HEK293 (cell line): ENCODE results near the gene IFNG.

ENCODE experiments used
- CTCF ChIA-PET: fragments of 350-600 bp; formaldehyde crosslinking; extraction: SDS; loops from one replicate; lab custom pipeline; 2021; ENCODE audit warnings: antibody characterized with exemption; lab: Yijun Ruan, JAX
- POLR2A ChIA-PET: fragments of 300-600 bp; formaldehyde crosslinking; extraction: SDS; loops from one replicate; lab custom pipeline; 2020; ENCODE audit warnings: antibody characterized with exemption, inconsistent platforms; lab: Yijun Ruan, JAX
- H3K27ac ChIP-seq: fragments of 200-500 bp; sonication (Bioruptor generic); 2 replicates; pipeline ENCODE4 v1.5.1; 2014; ENCODE audit warnings: low read depth, low read length, control low read depth, inconsistent platforms; ENCODE audit errors: extremely low read depth
- H3K36me3 ChIP-seq, 2 experiments: fragments of 200-500 bp in 1 of 2; sonication (Bioruptor generic) in 1 of 2; 1 replicate in 1 of 2; 2 replicates in 1 of 2; pipeline ENCODE4 v1.5.1; 2014 to 2017; ENCODE audit warnings: inconsistent platforms in 2 of 2, low read length in 2 of 2; ENCODE audit not compliant: control insufficient read depth in 2 of 2, insufficient read depth in 1 of 2
- H3K4me1 ChIP-seq: fragments of 200-500 bp; sonication (Bioruptor generic); 2 replicates; pipeline ENCODE4 v1.5.1; 2014; ENCODE audit warnings: mild to moderate bottlenecking, low read length, inconsistent platforms; ENCODE audit not compliant: control insufficient read depth, insufficient read depth
- H3K4me3 ChIP-seq: 2 replicates; pipeline ENCODE4 v1.5.1; 2011; ENCODE audit warnings: low read depth, mild to moderate bottlenecking, control low read depth, low read length, moderate library complexity
- H3K9me3 ChIP-seq: fragments of 200-500 bp; sonication (Bioruptor generic); 2 replicates; pipeline ENCODE4 v1.5.1; 2014; ENCODE audit warnings: low read depth, low read length, inconsistent platforms; ENCODE audit not compliant: control insufficient read depth, insufficient read depth
- FEZF1 ChIP-seq: fragments of 450-650 bp; formaldehyde crosslinking; IDR thresholded peaks from 2 replicates; pipeline ENCODE4 v1.5.1; 2016; ENCODE audit warnings: missing biosample characterization, missing genetic modification characterization
- KLF16 ChIP-seq: fragments of 450-650 bp; formaldehyde crosslinking; IDR thresholded peaks from 2 replicates; pipeline ENCODE4 v1.5.1; 2017; ENCODE audit warnings: missing biosample characterization, missing genetic modification characterization
- PBX3 ChIP-seq: sonication (generic); formaldehyde crosslinking; IDR thresholded peaks from 2 replicates; pipeline ENCODE4 v1.8.1; 2022; ENCODE audit warnings: mild to moderate bottlenecking, moderate library complexity, missing genetic modification reagents
- ZNF174 ChIP-seq: fragments of 450-650 bp; formaldehyde crosslinking; IDR thresholded peaks from 2 replicates; pipeline ENCODE4 v1.5.0; 2017; ENCODE audit warnings: missing biosample characterization, mild to moderate bottlenecking, missing genetic modification characterization
- ZNF19 ChIP-seq: fragments of 450-650 bp; formaldehyde crosslinking; IDR thresholded peaks from 2 replicates; pipeline ENCODE4; 2016; ENCODE audit warnings: missing biosample characterization, missing genetic modification characterization, low read depth
- ZNF311 ChIP-seq: fragments of 450-650 bp; formaldehyde crosslinking; IDR thresholded peaks from 2 replicates; pipeline ENCODE4 v1.5.1; 2017; ENCODE audit warnings: missing biosample characterization, missing genetic modification characterization, borderline replicate concordance
- ZNF324 ChIP-seq: fragments of 450-650 bp; formaldehyde crosslinking; IDR thresholded peaks from 2 replicates; pipeline ENCODE4 v1.5.1; 2016; ENCODE audit warnings: missing biosample characterization, missing genetic modification characterization
- ZNF354C ChIP-seq: fragments of 450-650 bp; formaldehyde crosslinking; IDR thresholded peaks from 2 replicates; pipeline ENCODE4 v1.5.1; 2016; ENCODE audit warnings: missing biosample characterization, missing genetic modification characterization, low read depth, borderline replicate concordance
- ZNF398 ChIP-seq: fragments of 450-650 bp; formaldehyde crosslinking; IDR thresholded peaks from 2 replicates; pipeline ENCODE4 v1.5.1; 2017; ENCODE audit warnings: missing biosample characterization, missing genetic modification characterization
- ZNF548 ChIP-seq: fragments of 450-650 bp; formaldehyde crosslinking; IDR thresholded peaks from 2 replicates; pipeline ENCODE4 v1.5.1; 2016; ENCODE audit warnings: missing biosample characterization, missing genetic modification characterization
- ZNF580 ChIP-seq: fragments of 450-650 bp; formaldehyde crosslinking; IDR thresholded peaks from 2 replicates; pipeline ENCODE4 v1.5.1; 2016; ENCODE audit warnings: missing biosample characterization, missing genetic modification characterization
- ZNF645 ChIP-seq: fragments of 450-650 bp; formaldehyde crosslinking; IDR thresholded peaks from 2 replicates; pipeline ENCODE4; 2016; ENCODE audit warnings: missing biosample characterization, missing genetic modification characterization
- ZNF654 ChIP-seq: fragments of 450-650 bp; formaldehyde crosslinking; IDR thresholded peaks from 2 replicates; pipeline ENCODE4 v1.5.1; 2016; ENCODE audit warnings: low read depth, missing biosample characterization, missing genetic modification characterization
- ZNF785 ChIP-seq: fragments of 450-650 bp; formaldehyde crosslinking; IDR thresholded peaks from 2 replicates; pipeline ENCODE4 v1.5.1; 2016; ENCODE audit warnings: missing biosample characterization, missing genetic modification characterization
- ZSCAN18 ChIP-seq: fragments of 450-650 bp; formaldehyde crosslinking; IDR thresholded peaks from 2 replicates; pipeline ENCODE4 v1.5.1; 2016; ENCODE audit warnings: missing biosample characterization, missing genetic modification characterization
- TF ChIP-seq, protein P1 (sequence below): fragments of 450-650 bp; formaldehyde crosslinking; IDR thresholded peaks from 2 replicates; pipeline ENCODE4 v1.5.1; 2017; ENCODE audit warnings: missing biosample characterization, missing genetic modification characterization
- TF ChIP-seq, protein P2 (sequence below): fragments of 450-650 bp; formaldehyde crosslinking; IDR thresholded peaks from 2 replicates; pipeline ENCODE4 v1.5.1; 2016; ENCODE audit warnings: missing biosample characterization, missing genetic modification characterization
- TF ChIP-seq, protein P3 (sequence below): fragments of 450-650 bp; formaldehyde crosslinking; IDR thresholded peaks from 2 replicates; pipeline ENCODE4 v1.5.1; 2016; ENCODE audit warnings: missing biosample characterization, missing genetic modification characterization
- TF ChIP-seq, protein P4 (sequence below): fragments of 450-650 bp; formaldehyde crosslinking; IDR thresholded peaks from 2 replicates; pipeline ENCODE4 v1.5.1; 2016; ENCODE audit warnings: missing biosample characterization, missing genetic modification characterization
- TF ChIP-seq, protein P5 (sequence below): fragments of 450-650 bp; formaldehyde crosslinking; IDR thresholded peaks from 2 replicates; pipeline ENCODE4 v1.5.1; 2017; ENCODE audit warnings: missing biosample characterization, mild to moderate bottlenecking, missing genetic modification characterization, moderate library complexity

The IFNG gene

DNA sequence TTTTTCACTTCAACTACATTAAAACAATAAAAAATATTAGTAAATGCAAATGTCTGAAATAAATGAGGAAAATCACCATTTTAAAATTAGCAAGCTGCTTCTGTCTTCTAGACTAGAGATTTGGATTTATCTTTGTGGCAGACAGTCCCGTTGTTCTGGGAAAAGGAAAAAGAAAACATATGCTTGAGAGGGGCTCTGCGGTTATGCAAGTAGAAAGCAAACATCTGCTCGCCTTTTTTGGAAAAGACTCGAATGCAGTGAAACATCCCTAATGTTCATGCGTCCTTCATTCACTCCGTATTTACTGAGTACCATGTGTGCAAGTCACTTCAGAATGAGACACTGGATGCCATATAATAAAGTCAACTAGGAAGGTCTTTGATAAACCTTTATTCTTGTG is 44.9 kb downstream of the IFNG start (continued):
- TF ChIP-seq ZSCAN18 (tag by site-specific recombination): no peak
- TF ChIP-seq ZNF785: no peak
- TF ChIP-seq ZNF654 (tag by site-specific recombination): no peak
- TF ChIP-seq, protein P1, sequence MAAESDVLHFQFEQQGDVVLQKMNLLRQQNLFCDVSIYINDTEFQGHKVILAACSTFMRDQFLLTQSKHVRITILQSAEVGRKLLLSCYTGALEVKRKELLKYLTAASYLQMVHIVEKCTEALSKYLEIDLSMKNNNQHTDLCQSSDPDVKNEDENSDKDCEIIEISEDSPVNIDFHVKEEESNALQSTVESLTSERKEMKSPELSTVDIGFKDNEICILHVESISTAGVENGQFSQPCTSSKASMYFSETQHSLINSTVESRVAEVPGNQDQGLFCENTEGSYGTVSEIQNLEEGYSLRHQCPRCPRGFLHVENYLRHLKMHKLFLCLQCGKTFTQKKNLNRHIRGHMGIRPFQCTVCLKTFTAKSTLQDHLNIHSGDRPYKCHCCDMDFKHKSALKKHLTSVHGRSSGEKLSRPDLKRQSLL (tag by site-specific recombination): no peak
- TF ChIP-seq ZNF548 (tag by site-specific recombination): no peak
- no peak for TF ChIP-seq ZNF174 (tag by site-specific recombination)
- no peak for TF ChIP-seq ZNF311

DNA sequence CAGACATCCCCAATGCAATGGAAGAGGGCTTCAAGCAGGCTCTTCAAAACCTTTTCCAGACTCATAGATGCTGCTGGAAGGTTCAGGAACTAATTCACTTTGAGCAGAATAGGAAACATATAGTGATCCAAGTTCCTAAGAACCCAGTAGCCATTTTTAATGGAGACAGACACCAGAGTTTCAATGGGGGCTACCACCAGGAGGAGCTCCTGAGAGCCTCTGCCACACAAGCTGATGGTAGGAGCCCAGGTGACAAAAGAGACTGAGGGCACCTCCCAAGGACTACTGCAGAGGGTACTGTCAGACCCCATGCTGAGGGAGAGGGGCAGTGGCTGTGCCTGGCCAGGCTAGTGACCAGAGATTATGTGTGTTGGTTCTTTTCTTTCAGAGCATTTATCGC is 45.9 kb downstream of the IFNG start:
- H3K4me1 ChIP-seq: no peaks in the 10 kb centered on the region
- H3K36me3 ChIP-seq: no peaks in the 10 kb centered on the region
- POLR2A ChIA-PET: no interaction called here
- H3K4me3 ChIP-seq: no peak overlapping the region
- H3K27ac ChIP-seq: no peak overlapping the region
- CTCF ChIA-PET: interaction anchor here (0.7 to 1.7 kb wide), 14 partner anchors 9 to 206 kb away, joined by 3 to 10 read pairs (median 4); no protein-coding TSS in a partner anchor
- no peaks in the 10 kb centered on the region for H3K9me3 ChIP-seq
- TF ChIP-seq, protein P2, sequence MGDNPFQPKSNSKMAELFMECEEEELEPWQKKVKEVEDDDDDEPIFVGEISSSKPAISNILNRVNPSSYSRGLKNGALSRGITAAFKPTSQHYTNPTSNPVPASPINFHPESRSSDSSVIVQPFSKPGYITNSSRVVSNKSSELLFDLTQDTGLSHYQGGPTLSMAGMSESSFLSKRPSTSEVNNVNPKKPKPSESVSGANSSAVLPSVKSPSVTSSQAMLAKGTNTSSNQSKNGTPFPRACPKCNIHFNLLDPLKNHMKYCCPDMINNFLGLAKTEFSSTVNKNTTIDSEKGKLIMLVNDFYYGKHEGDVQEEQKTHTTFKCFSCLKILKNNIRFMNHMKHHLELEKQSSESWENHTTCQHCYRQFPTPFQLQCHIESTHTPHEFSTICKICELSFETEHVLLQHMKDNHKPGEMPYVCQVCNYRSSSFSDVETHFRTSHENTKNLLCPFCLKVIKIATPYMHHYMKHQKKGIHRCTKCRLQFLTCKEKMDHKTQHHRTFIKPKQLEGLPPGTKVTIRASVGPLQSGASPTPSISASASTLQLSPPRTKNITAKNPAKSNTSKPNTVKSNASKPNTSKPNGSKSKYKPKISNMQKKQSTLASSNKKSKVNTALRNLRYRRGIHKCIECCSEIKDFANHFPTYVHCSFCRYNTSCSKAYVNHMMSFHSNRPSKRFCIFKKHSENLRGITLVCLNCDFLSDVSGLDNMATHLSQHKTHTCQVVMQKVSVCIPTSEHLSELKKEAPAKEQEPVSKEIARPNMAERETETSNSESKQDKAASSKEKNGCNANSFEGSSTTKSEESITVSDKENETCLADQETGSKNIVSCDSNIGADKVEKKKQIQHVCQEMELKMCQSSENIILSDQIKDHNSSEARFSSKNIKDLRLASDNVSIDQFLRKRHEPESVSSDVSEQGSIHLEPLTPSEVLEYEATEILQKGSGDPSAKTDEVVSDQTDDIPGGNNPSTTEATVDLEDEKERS: no peak
- TF ChIP-seq, protein P3, sequence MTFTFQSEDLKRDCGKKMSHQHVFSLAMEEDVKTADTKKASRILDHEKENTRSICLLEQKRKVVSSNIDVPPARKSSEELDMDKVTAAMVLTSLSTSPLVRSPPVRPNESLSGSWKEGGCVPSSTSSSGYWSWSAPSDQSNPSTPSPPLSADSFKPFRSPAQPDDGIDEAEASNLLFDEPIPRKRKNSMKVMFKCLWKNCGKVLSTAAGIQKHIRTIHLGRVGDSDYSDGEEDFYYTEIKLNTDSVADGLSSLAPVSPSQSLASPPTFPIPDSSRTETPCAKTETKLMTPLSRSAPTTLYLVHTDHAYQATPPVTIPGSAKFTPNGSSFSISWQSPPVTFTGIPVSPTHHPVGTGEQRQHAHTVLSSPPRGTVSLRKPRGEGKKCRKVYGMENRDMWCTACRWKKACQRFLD (tag by site-specific recombination): no peak
- TF ChIP-seq ZNF645 (tag by site-specific recombination): no peak
- no peak for TF ChIP-seq FEZF1 (tag by site-specific recombination)
- TF ChIP-seq, protein P4, sequence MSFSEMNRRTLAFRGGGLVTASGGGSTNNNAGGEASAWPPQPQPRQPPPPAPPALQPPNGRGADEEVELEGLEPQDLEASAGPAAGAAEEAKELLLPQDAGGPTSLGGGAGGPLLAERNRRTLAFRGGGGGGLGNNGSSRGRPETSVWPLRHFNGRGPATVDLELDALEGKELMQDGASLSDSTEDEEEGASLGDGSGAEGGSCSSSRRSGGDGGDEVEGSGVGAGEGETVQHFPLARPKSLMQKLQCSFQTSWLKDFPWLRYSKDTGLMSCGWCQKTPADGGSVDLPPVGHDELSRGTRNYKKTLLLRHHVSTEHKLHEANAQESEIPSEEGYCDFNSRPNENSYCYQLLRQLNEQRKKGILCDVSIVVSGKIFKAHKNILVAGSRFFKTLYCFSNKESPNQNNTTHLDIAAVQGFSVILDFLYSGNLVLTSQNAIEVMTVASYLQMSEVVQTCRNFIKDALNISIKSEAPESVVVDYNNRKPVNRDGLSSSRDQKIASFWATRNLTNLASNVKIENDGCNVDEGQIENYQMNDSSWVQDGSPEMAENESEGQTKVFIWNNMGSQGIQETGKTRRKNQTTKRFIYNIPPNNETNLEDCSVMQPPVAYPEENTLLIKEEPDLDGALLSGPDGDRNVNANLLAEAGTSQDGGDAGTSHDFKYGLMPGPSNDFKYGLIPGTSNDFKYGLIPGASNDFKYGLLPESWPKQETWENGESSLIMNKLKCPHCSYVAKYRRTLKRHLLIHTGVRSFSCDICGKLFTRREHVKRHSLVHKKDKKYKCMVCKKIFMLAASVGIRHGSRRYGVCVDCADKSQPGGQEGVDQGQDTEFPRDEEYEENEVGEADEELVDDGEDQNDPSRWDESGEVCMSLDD (tag by site-specific recombination): no peak
- TF ChIP-seq ZNF19 (tag by site-specific recombination): no peak
- no peak for TF ChIP-seq PBX3 (CRISPR knock-in tag)
- TF ChIP-seq ZNF324 (tag by site-specific recombination): no peak
- TF ChIP-seq ZNF580 (tag by site-specific recombination): no peak
- TF ChIP-seq KLF16 (tag by site-specific recombination): no peak
- TF ChIP-seq, protein P5, sequence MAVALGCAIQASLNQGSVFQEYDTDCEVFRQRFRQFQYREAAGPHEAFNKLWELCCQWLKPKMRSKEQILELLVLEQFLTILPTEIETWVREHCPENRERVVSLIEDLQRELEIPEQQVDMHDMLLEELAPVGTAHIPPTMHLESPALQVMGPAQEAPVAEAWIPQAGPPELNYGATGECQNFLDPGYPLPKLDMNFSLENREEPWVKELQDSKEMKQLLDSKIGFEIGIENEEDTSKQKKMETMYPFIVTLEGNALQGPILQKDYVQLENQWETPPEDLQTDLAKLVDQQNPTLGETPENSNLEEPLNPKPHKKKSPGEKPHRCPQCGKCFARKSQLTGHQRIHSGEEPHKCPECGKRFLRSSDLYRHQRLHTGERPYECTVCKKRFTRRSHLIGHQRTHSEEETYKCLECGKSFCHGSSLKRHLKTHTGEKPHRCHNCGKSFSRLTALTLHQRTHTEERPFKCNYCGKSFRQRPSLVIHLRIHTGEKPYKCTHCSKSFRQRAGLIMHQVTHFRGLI: no peak
- TF ChIP-seq ZNF354C: no peak
- TF ChIP-seq ZNF398 (tag by site-specific recombination): no peak
